PC-9 (cell line): Measurements from ENCODE around the gene SLC39A1.

Experiments used
- CTCF ChIP-seq: fragments of 200-600 bp; sonication (generic); conservative IDR thresholded peaks from 2 replicates; pipeline ENCODE4 v1.6.1; 2017; ENCODE audit warnings: mixed run types, antibody characterized with exemption, mild to moderate bottlenecking, moderate library complexity
- EZH2 ChIP-seq: fragments of 200-600 bp; sonication (generic); IDR thresholded peaks from 2 replicates; pipeline ENCODE4 v1.8.0; 2017; ENCODE audit warnings: antibody characterized with exemption, low read depth

- TF ChIP-seq CTCF (no peak), EZH2 (no peak)
Observed at GRCh38 chr1:153916297-153916696, 47.0 kb downstream of the SLC39A1 start.
